HG02852 (cell line): Measurements from ENCODE around the gene BHMT.
"Not testable (repeated sequence)": the region's sequence is repeated elsewhere in the genome, so short reads cannot be mapped to it uniquely, and the experiment has no call there.

ENCODE experiments used
- ATAC-seq: cut with Tn5 transposase; IDR thresholded peaks from one replicate; pipeline ENCODE4 v1.9.1; 2021; ENCODE audit warnings: mild to moderate bottlenecking, moderate library complexity; ENCODE audit not compliant: unreplicated experiment

Gene BHMT

GRCh38 chr5:79171635-79172245 lies 60.1 kb downstream of the BHMT start:
- no peak for ATAC-seq

DNA sequence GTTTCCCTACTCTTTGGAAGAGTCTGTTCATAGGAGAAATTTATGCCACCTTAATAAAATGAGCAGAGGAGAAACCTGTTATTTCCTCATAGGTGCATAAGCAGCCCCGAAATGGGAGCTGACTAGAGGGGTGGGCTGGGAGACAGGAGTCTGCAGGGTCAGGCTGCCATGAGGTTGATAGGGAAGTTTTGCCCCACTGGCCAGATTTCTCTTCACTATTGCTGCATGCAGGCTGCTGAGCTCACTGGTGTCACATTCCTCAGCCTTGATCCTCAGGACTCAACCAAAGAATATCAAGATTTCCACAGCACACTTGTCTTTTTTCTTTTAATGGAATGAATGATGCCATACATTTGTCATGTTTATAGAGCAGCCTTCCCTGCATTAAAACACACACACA lies 60.7 kb downstream of the BHMT start:
- ATAC-seq = no peak

DNA sequence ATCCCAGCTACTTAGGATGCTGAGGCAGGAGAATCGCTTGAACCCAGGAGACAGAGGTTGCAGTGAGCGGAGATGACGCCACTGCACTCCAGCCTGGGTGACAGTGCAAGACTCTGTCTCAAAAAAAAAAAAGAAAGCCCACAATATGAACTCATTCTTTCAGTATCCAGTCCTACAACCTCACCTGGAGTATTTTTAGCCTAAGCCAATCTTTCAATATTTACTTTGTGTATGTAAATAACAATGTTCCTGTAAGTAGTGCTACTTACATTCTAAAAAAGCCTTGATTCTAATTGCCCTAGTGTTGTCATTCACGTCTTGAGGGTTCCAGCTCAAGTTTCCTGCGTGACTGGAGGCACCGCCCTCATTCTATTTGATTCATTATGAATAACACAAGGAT lies 62.0 kb downstream of the BHMT start:
- ATAC-seq = no peak

DNA sequence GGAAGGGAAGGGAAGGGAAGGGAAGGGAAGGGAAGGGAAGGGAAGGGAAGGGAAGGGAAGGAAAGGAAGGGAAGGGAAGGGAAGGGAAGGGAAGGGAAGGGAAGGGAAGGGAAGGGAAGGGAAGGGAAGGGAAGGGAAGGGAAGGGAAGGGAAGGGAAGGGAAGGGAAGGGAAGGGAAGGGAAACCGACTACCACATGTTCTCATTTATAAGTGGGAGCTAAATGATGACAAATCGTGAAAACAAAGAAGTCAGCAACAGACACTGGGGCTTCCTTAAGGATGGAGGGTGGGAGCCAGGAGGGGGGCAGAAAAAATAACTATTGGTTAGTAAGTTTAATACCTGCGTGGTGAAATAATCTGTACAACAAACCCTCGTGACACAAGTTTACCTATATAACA lies 68.8 kb downstream of the BHMT start:
- ATAC-seq = not testable (repeated sequence)

DNA sequence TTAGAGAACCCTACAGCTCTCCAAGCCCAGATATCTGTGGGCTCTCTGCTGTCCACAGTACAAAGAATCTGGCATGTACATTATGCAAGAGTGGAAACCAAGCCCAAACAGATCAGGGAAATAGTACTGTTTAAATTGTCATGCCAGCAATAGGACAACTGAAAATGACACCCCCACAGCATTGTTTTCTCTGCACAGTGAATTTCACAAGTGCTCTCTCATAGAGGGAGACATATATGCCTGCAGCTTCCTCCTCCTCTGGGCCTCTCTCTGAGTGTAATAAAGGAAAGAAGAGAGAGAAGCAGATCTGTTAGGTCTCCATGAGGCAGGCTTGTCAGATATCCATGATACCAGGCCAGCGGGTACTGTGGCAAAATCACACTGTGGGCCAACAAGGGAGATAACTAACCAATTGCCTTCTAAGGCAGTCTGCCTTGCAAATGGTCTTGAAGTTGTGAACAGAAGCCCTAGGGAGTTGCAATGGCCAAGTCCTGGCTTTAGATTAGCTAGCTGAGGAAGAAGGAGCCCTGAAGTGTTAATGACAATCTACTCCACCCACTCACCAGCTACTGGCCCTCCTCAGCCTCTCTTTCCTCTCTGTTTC lies 69.9 kb downstream of the BHMT start:
- ATAC-seq = no peak
